Activated naive CD4-positive, alpha-beta T cell treated with Interleukin-2 at 50 U/mL for 16 hours (primary cell): Measurements from ENCODE around the gene DHX35.

Experiments used
- DNase-seq: peaks from one replicate; pipeline ENCODE4 v3.0.0-alpha.2; 2020

Gene DHX35

DNA sequence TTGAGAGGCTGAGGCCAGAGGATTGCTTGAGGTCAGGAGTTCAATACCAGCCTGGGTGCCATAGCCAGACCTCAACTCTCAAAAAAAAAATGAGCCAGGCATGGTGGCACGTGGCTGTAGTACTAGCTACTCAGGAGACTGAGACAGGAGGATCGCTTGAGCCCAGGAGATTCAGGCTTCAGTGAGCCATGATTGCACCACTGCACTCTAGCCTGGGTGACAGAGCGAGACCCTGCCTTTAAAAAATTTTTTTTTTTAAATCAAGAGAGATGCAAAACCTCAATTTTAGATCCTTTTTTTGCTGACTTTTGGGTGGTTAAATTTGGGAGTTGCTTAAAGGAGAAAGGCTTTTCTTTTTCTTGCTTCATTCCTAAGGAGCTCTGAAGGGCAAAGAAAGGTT, 70.9 kb downstream of the DHX35 start:
- no peak for DNase-seq

- no peak for DNase-seq
Observed at GRCh38 chr20:39036011-39036410, 73.9 kb downstream of the DHX35 start.

GRCh38 chr20:39036851-39037250, 74.7 kb downstream of the DHX35 start:
- no peak for DNase-seq

- DNase-seq: no peak
Observed at GRCh38 chr20:39038047-39038446, 75.9 kb downstream of the DHX35 start.

- DNase-seq: no peak
Observed at GRCh38 chr20:39038495-39038894, 76.4 kb downstream of the DHX35 start.

DNA sequence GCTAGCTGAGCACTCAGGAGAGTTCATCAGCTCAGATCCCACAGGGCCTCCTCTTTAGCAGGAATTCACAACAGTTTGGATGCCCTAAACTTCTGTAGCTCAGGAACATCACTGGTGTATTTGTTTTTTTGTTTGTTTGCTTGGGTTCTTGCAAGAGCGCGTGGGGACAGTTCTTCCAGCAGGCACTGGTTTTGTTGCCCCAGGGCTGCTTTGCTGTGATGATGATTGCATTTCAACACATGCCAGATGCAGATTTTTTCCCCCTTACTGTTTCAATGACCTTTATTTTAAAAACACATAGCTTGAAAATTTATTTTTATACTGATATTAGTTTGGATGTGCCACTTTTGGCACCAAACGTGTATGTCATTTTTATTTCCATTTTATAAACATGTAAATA, 77.1 kb downstream of the DHX35 start:
- no peak for DNase-seq

DNA sequence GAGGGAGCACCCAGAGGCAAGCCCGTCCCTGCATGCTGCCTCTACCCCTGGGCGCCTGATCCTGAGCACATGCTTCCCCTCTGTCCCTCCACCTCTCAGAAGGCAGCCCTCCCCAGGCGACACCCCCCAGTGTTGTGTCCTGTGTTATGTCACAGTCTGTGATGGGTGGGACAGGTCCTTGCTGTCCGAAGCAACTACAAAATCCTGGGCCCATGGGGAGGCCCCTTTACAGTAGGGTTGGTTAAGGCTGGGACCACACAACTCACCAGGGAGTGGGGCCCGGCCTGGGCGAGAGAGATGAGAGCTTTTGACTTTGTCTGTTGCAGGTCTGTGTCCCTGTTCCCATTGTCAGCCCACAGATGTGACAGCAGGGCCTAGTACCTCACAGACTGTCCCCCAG, 78.0 kb downstream of the DHX35 start:
- DNase-seq: no peak

GRCh38 chr20:39041067-39041466, 78.9 kb downstream of the DHX35 start:
- no peak for DNase-seq

DNA sequence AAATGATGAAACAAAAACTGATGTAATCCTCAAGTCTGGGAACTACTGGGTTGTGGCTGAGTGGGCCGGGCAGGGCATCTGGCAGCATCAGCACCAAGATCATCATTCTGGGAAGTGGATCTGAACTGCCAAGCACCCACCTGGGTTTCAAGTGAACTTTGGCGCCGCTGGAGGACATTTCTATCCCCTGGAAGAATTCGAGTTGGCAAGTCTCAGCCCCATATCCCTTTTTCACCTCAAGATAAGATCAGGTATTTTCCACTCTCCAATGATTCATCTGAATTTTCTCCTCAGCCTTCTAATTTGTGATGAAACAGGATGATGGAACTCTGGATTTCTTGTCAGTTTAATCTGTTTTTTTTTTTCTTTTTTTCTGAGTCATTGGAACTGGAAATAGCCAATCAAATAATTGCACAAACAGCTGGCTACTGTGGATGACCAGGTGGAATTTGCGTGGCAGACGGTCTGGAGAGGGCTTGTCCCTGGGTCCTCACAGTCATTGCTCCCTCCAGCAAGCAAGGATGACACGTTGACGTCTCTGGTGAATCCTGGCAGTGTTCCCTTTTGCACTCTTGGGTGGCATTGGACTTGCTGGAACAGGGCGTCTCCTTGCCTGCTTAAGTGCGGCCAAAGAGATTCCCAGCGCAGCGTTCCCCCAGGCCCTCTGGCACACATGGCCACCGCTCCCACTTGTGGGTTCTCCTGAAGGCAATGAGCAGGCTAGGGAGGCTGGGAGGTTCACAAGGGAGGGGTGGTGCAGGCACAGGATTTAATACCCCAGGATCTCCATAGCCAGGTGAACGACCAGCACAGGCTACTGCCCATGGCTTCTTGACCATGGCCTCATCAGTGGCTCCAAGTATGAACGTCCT, 80.4 kb downstream of the DHX35 start:
- DNase-seq: no peak

GRCh38 chr20:39044501-39044900, 82.4 kb downstream of the DHX35 start:
- DNase-seq: no peak

- DNase-seq: no peak
Observed at GRCh38 chr20:39045676-39046075, 83.5 kb downstream of the DHX35 start.

DNA sequence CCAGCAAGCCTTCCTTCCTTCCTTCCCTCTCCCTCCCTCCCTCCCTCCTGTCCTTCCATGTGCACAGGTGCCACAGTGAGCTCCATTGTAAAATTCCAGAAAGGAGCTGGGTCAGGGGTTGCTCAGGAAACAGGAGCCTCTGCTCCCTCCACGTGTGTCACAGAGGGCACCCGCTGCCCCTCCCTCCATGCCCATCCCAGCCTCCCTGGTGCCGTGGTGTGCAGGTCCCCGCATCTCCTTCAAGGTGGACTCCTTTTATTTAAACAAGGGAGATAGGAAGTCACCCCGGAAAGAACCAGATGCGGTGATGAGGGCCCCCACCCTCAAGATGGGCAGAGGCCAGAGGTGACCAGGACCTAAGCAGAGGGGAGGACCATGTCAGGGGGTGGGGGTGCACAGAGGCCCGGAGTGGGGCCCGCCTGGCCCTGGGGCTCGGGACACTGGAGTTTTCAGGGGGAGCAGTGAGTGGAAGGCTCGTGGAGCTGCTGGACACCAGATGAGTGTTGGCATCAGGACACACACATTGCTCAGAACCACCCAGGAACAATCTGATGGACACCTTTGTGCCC, 85.4 kb downstream of the DHX35 start:
- no peak for DNase-seq

- peak; percentile 75 for DNase-seq
Observed at GRCh38 chr20:39048000-39048696, 86.0 kb downstream of the DHX35 start.

GRCh38 chr20:39049148-39049547, 87.0 kb downstream of the DHX35 start:
- DNase-seq: peak; percentile 2

GRCh38 chr20:39049684-39050554, 87.8 kb downstream of the DHX35 start:
- DNase-seq: peak; percentile 81

- no peak for DNase-seq
Observed at GRCh38 chr20:39050555-39050902, 88.4 kb downstream of the DHX35 start.

DNA sequence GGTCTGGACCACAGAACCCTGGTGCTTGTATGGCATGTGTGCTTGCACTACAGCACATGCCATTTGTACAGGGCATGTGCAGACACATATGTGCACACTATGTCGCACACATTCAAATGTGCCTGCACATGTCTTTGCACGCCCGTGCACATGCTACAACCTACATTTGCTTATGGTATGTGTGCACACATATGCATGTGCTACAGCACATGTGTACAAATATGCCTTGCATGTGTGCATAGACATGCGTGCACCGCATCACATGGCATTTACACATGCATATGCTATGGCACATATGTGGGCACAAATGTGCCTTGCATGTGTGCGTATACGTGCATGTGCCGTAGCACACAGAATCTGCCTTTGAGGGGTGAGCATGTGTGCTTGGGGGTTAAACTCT, 90.5 kb downstream of the DHX35 start:
- DNase-seq: no peak

GRCh38 chr20:39057143-39057542, 95.0 kb downstream of the DHX35 start:
- no peak for DNase-seq

- no peak for DNase-seq
Observed at GRCh38 chr20:39057911-39058310, 95.8 kb downstream of the DHX35 start.

DNA sequence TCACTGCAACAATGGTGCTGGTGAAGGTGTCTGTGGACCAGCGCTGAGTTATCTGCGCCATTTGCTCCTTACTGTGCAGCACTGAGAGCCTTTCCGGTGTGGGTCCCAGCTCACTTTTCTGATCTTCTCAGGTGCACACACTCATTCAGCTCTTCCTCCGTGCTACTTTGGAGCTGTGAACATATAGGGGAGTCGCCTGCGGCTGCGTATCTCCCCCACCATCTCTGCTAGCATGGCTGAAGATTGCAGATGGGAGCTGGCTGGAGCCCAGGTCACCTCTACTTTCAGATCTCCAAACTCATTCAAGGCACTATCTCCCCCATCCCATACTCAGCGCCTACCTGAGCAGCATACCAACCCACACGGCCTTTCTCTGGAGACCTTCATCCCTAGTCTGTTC, 96.9 kb downstream of the DHX35 start:
- no peak for DNase-seq

DNA sequence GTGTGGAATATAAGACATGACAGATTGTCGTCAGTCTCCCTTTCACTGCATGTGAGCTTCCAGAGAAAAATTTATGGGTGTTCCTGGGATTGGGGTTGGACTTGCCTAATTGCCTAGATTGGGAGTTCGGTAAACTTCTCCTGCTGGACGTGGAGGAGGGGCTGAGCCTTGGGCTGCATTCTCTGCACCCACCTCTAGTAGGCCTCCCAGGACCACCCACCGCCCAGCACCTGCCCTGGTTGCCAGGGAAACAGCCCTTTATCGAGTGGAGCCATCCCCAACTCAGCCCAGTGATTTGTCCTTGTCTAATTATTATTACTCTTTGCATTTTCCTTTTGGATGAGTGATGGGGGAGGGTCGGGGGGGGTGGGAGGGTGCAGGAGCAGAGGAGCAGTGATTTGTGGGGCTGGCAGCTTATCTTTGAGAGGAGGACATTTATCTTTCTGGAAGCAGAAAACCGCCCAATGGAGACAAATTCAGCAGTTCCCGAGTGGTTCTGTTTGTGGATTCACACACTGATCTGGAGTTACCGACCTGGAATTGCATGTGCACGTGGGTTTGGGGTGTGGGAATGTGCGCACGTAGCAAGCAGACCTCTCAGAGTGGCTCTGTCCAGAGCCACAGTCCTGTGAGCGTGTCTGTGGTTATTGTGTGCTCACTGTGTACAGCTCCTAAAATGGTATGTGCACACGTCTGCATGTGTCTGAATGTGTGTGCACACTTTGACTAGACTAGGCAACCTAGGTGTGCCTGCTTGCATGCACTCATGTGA, 104.5 kb downstream of the DHX35 start:
- no peak for DNase-seq

DNA sequence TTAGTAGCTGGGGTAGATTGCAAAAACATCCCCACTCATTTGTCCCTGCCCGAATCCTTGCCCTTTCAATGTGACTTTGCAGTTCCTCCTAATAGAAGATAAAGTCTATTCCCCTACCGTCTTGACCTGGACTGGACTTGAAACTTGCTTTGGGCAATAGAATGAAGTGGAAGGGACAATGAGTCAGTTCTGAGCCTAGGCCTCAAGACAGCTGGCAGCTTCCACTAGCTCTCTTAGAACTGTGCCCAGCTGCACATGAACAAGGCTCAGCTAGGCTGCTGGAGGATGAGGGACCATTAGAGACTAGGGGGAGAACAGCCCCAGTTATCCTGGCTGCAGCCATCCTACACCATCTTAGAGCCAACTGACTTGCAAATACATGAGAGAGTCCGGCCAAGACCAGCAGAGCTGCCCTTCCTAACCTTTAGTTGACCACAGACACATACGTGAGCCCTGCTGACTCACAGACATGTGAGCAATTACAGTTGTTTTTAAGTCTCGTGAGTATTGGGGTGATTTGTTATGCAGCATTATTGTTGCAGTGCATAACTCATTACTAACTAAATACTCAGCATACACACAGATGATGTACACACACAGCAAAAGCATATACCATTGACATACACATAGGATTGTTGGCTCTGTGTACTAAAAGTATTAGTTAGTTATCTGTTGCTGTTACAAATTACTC, 105.5 kb downstream of the DHX35 start:
- DNase-seq: no peak
